Ishikawa (cell line): ENCODE data around the gene PRR23C.

Source experiments
- CEBPB ChIP-seq: IDR thresholded peaks from 2 replicates; pipeline ENCODE4 v1.6.1; 2012
- EP300 ChIP-seq: IDR thresholded peaks from 2 replicates; pipeline ENCODE4 v1.6.1; 2012; ENCODE audit warnings: borderline replicate concordance
- FOXM1 ChIP-seq: IDR thresholded peaks from 2 replicates; pipeline ENCODE4 v1.6.1; 2012; ENCODE audit warnings: low read depth, borderline replicate concordance
- NFIC ChIP-seq: IDR thresholded peaks from 2 replicates; pipeline ENCODE4 v1.6.1; 2012
- RAD21 ChIP-seq: IDR thresholded peaks from 2 replicates; pipeline ENCODE4 v1.6.1; 2012; ENCODE audit warnings: low read depth
- YY1 ChIP-seq: IDR thresholded peaks from 2 replicates; pipeline ENCODE4 v1.6.1; 2012; ENCODE audit warnings: low read depth
- ZBTB7A ChIP-seq: IDR thresholded peaks from 2 replicates; pipeline ENCODE4 v1.6.1; 2012; ENCODE audit warnings: low read depth
- TF ChIP-seq, protein P1 (sequence below): IDR thresholded peaks from 2 replicates; pipeline ENCODE4 v1.6.1; 2012
- TF ChIP-seq, protein P2 (sequence below): IDR thresholded peaks from 2 replicates; pipeline ENCODE4 v1.6.1; 2012; ENCODE audit warnings: low read depth, mild to moderate bottlenecking

DNA sequence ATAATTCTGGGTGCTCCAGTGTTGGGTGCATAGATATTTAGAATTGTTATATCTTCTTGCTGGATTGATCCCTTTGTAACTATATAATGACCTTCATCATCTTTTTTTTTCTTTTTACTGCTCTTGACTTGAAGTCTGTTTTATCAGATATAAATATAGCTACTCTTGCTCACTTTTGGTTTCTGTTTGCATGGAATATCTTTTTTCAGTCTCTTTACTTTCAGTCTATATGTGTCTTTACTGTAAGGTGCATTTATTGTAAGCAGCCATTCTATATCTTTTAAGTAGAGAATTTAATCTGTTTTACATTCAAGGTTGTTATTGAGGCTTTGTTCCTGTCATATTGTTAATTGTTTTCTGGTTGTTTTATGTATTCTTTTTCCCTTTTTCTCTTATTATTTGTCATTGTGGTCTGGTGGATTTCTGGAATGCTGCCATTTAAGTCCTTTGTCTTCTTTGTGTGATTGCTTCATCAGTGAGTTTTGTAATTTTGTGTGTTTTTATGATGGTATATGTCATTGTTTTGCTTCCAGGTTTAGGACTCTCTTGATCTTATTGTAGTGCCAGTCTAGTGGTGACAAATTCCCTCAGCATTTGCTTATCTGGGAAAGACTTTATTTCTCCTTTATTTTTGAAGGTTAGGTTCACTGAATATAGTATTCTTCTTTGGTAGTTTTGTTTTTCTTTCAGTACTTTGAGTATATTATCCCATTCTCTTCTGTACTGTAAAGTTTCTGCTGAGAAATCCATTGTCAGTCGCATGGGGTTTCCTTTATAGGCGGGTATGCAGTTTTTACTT lies 8.3 kb upstream of the PRR23C start:
- no peak for TF ChIP-seq NFIC
- TF ChIP-seq YY1 = no peak
- TF ChIP-seq ZBTB7A = no peak
- TF ChIP-seq, protein P1, sequence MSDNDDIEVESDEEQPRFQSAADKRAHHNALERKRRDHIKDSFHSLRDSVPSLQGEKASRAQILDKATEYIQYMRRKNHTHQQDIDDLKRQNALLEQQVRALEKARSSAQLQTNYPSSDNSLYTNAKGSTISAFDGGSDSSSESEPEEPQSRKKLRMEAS = no peak
- no peak for TF ChIP-seq EP300
- TF ChIP-seq RAD21 = no peak
- no peak for TF ChIP-seq CEBPB
- TF ChIP-seq FOXM1 = no peak
- TF ChIP-seq, protein P2, sequence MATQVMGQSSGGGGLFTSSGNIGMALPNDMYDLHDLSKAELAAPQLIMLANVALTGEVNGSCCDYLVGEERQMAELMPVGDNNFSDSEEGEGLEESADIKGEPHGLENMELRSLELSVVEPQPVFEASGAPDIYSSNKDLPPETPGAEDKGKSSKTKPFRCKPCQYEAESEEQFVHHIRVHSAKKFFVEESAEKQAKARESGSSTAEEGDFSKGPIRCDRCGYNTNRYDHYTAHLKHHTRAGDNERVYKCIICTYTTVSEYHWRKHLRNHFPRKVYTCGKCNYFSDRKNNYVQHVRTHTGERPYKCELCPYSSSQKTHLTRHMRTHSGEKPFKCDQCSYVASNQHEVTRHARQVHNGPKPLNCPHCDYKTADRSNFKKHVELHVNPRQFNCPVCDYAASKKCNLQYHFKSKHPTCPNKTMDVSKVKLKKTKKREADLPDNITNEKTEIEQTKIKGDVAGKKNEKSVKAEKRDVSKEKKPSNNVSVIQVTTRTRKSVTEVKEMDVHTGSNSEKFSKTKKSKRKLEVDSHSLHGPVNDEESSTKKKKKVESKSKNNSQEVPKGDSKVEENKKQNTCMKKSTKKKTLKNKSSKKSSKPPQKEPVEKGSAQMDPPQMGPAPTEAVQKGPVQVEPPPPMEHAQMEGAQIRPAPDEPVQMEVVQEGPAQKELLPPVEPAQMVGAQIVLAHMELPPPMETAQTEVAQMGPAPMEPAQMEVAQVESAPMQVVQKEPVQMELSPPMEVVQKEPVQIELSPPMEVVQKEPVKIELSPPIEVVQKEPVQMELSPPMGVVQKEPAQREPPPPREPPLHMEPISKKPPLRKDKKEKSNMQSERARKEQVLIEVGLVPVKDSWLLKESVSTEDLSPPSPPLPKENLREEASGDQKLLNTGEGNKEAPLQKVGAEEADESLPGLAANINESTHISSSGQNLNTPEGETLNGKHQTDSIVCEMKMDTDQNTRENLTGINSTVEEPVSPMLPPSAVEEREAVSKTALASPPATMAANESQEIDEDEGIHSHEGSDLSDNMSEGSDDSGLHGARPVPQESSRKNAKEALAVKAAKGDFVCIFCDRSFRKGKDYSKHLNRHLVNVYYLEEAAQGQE = no peak
